ENCODE measurements around the gene ZSWIM6.

DNA sequence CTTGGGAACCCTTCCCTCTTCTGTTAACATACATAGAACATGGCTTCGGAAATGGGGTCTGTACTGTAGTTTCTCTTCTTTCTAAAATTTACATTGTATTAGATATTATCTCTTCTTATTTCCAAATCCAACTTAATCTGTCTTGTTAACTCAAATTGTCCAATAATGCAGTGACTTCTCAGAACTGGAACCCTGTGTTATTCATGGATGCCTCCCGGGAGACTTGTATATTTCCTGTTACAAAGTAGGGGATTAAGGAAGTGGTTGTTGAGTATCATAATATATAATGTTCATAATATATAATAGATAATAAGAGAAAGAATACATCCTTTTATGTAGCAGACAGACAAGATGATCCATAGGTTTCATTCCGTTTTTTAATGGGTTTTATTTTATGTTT lies 128.4 kb downstream of the ZSWIM6 start:
- TF ChIP-seq CTCF (IDR thresholded peaks at IDR 0.05 in 4 of 5, conservative IDR thresholded peaks at IDR 0.05 in 1 of 5), result no peak
- TF ChIP-seq POLR2A (IDR thresholded peaks at IDR 0.05), result no peak
